Stimulated activated CD8-positive, alpha-beta memory T cell treated with anti-CD3 and anti-CD28 coated beads, Interleukin-4, amount 100 ng/mL, for 24 hours (primary cell): ENCODE measurements around the gene TM7SF3.
"Not testable (repeated sequence)": the region's sequence is repeated elsewhere in the genome, so short reads cannot be mapped to it uniquely, and the experiment has no call there.

Experiments
- DNase-seq: peaks from one replicate; pipeline ENCODE4 v3.0.0-alpha.2; 2020; ENCODE audit warnings: low read depth

TM7SF3 gene

GRCh38 chr12:27014085-27014858, at the start of gene TM7SF3:
TSS of gene TM7SF3 (minus strand) at chr12:27014384. CDS start at chr12:27014168, 216 bp downstream.
- peak; percentile 91 for DNase-seq

GRCh38 chr12:27063250-27063851, 49.2 kb upstream of the TM7SF3 start:
- no peak for DNase-seq

GRCh38 chr12:27061317-27061716, 47.1 kb upstream of the TM7SF3 start:
- no peak for DNase-seq

GRCh38 chr12:27060740-27061139, 46.6 kb upstream of the TM7SF3 start:
- no peak for DNase-seq

GRCh38 chr12:27057543-27057942, 43.4 kb upstream of the TM7SF3 start:
- no peak for DNase-seq

- DNase-seq = no peak
Measured at GRCh38 chr12:27055966-27056365, 41.8 kb upstream of the TM7SF3 start.

GRCh38 chr12:27052742-27053141, 38.6 kb upstream of the TM7SF3 start:
- DNase-seq = no peak

GRCh38 chr12:27052176-27052575, 38.0 kb upstream of the TM7SF3 start:
- DNase-seq = no peak

- DNase-seq = no peak
Measured at GRCh38 chr12:27048822-27049752, 34.9 kb upstream of the TM7SF3 start.

- DNase-seq = not testable (repeated sequence)
Measured at GRCh38 chr12:27042018-27042417, 27.8 kb upstream of the TM7SF3 start.

- DNase-seq = not testable (repeated sequence)
Measured at GRCh38 chr12:27040637-27041036, 26.5 kb upstream of the TM7SF3 start.

GRCh38 chr12:27034607-27035293, 20.6 kb upstream of the TM7SF3 start:
- no peak for DNase-seq

- DNase-seq = no peak
Measured at GRCh38 chr12:27032679-27033078, 18.5 kb upstream of the TM7SF3 start.

GRCh38 chr12:27031531-27031930, 17.3 kb upstream of the TM7SF3 start:
- no peak for DNase-seq

GRCh38 chr12:27026257-27026656, 12.1 kb upstream of the TM7SF3 start:
- DNase-seq = no peak

- no peak for DNase-seq
Measured at GRCh38 chr12:27025116-27025515, 10.9 kb upstream of the TM7SF3 start.

- no peak for DNase-seq
Measured at GRCh38 chr12:27024291-27024690, 10.1 kb upstream of the TM7SF3 start.

GRCh38 chr12:27020761-27021160, 6.6 kb upstream of the TM7SF3 start:
- no peak for DNase-seq

GRCh38 chr12:27018037-27018436, 3.9 kb upstream of the TM7SF3 start:
- DNase-seq = no peak

- not testable (repeated sequence) for DNase-seq
Measured at GRCh38 chr12:27017163-27017823, 3.1 kb upstream of the TM7SF3 start.

GRCh38 chr12:27015730-27016076, 1.5 kb upstream of the TM7SF3 start:
- no peak for DNase-seq
